Mesendoderm (in vitro differentiated cells): ENCODE data around the gene KLK14.

ENCODE experiments used
- DNase-seq: peaks from one replicate; pipeline ENCODE4 v3.0.0; 2013
- H2AK5ac ChIP-seq: 2 replicates; pipeline ENCODE4 v1.6.1; 2013; ENCODE audit warnings: low read length, inconsistent platforms
- H2BK120ac ChIP-seq: 2 replicates; pipeline ENCODE4 v1.6.1; 2013; ENCODE audit warnings: low read depth, mild to moderate bottlenecking, low read length, moderate library complexity, mixed read lengths
- H2BK15ac ChIP-seq: replicated peaks from 2 replicates; pipeline ENCODE4 v1.6.1; 2013; ENCODE audit warnings: low read depth, mild to moderate bottlenecking, moderate library complexity
- H2BK5ac ChIP-seq: 2 replicates; pipeline ENCODE4 v1.6.1; 2013; ENCODE audit warnings: low read length, inconsistent platforms
- H3K18ac ChIP-seq: 2 replicates; pipeline ENCODE4 v1.6.1; 2013; ENCODE audit warnings: mild to moderate bottlenecking, low read length, mixed read lengths
- H3K23ac ChIP-seq: one replicate; pipeline ENCODE4 v1.6.1; 2013; ENCODE audit warnings: low read length
- H3K27ac ChIP-seq: 2 replicates; pipeline ENCODE4 v1.5.1; 2013; ENCODE audit warnings: low read depth, mild to moderate bottlenecking, inconsistent platforms, low read length, moderate library complexity
- H3K27me3 ChIP-seq: 2 replicates; pipeline ENCODE4 v1.6.1; 2013; ENCODE audit warnings: low read length, control low read depth, mild to moderate bottlenecking, inconsistent platforms; ENCODE audit not compliant: insufficient read depth, poor library complexity
- H3K36me3 ChIP-seq: 2 replicates; pipeline ENCODE4 v1.6.1; 2013; ENCODE audit warnings: low read length, inconsistent platforms; ENCODE audit not compliant: control insufficient read depth, insufficient read depth
- H3K4ac ChIP-seq: one replicate; pipeline ENCODE4 v1.6.1; 2013; ENCODE audit warnings: low read depth, mild to moderate bottlenecking, low read length, moderate library complexity
- H3K4me1 ChIP-seq: 2 replicates; pipeline ENCODE4 v1.6.1; 2013; ENCODE audit warnings: low read depth, low read length, inconsistent platforms; ENCODE audit not compliant: control insufficient read depth
- H3K4me2 ChIP-seq: 2 replicates; pipeline ENCODE4 v1.6.1; 2013; ENCODE audit warnings: low read length
- H3K4me3 ChIP-seq: 2 replicates; pipeline ENCODE4 v1.5.1; 2013; ENCODE audit warnings: mild to moderate bottlenecking, low read length
- H3K56ac ChIP-seq: one replicate; pipeline ENCODE4 v1.6.1; 2013; ENCODE audit warnings: low read length
- H3K79me1 ChIP-seq: 2 replicates; pipeline ENCODE4 v1.6.1; 2013; ENCODE audit warnings: low read length, inconsistent platforms
- H3K79me2 ChIP-seq: 2 replicates; pipeline ENCODE4 v1.6.1; 2013; ENCODE audit warnings: mild to moderate bottlenecking, low read length; ENCODE audit not compliant: control insufficient read depth, insufficient read depth
- H3K9ac ChIP-seq: 2 replicates; pipeline ENCODE4 v1.6.1; 2013; ENCODE audit warnings: low read length, inconsistent platforms
- H4K5ac ChIP-seq: one replicate; pipeline ENCODE4 v1.6.1; 2013; ENCODE audit warnings: low read length
- H4K8ac ChIP-seq: one replicate; pipeline ENCODE4 v1.6.1; 2013; ENCODE audit warnings: low read depth, mild to moderate bottlenecking, control low read depth, low read length, moderate library complexity
- WGBS: extraction: QIAGEN DNeasy Blood & Tissue Kit; methylation state at CpG from one replicate; pipeline ENCODE4 v1.1.7; 2013; ENCODE audit warnings: low lambda C conversion rate, missing lambda C conversion rate; ENCODE audit not compliant: insufficient coverage; ENCODE audit errors: extremely low coverage; 5-methylcytosine and 5-hydroxymethylcytosine counted together

Gene KLK14

GRCh38 chr19:51100601-51101000 is 17.9 kb upstream of the KLK14 start:
- Histone ChIP-seq H3K79me1 (no peaks in the 10 kb centered on the region), H4K8ac (no peak overlapping the region), H3K9ac (no peak overlapping the region), H3K79me2 (no peaks in the 10 kb centered on the region), H2BK120ac (no peak overlapping the region), H4K5ac (no peak overlapping the region), H3K4me2 (no peak overlapping the region), H3K23ac (no peak overlapping the region), H3K36me3 (no peaks in the 10 kb centered on the region), H3K4me3 (no peak overlapping the region), H2BK5ac (no peak overlapping the region), H2BK15ac (no peak overlapping the region), H3K27ac (no peak overlapping the region), H3K4me1 (no peaks in the 10 kb centered on the region), H3K4ac (no peak overlapping the region), H3K18ac (no peak overlapping the region), H2AK5ac (no peak overlapping the region), H3K56ac (no peak overlapping the region), H3K27me3 (no peaks in the 10 kb centered on the region)
- DNase-seq: no peak
- no CpG with 5 or more reads among the region's 3 CpGs for WGBS

- Histone ChIP-seq H3K4me3 (no peak overlapping the region), H3K18ac (no peak overlapping the region), H3K79me2 (no peaks in the 10 kb centered on the region), H3K79me1 (no peaks in the 10 kb centered on the region), H3K27ac (no peak overlapping the region), H3K27me3 (no peaks in the 10 kb centered on the region), H3K4me2 (no peak overlapping the region), H3K9ac (no peak overlapping the region), H4K8ac (no peak overlapping the region), H3K56ac (no peak overlapping the region), H2AK5ac (no peak overlapping the region), H4K5ac (no peak overlapping the region), H3K4ac (no peak overlapping the region), H3K23ac (no peak overlapping the region), H2BK5ac (no peak overlapping the region), H3K4me1 (no peaks in the 10 kb centered on the region), H3K36me3 (no peaks in the 10 kb centered on the region), H2BK120ac (no peak overlapping the region), H2BK15ac (no peak overlapping the region)
- no peak for DNase-seq
- no CpG with 5 or more reads among the region's 22 CpGs for WGBS
Measured at GRCh38 chr19:51099047-51099382, 16.3 kb upstream of the KLK14 start.

GRCh38 chr19:51098365-51099046 is 15.8 kb upstream of the KLK14 start:
- Histone ChIP-seq H3K56ac (no peak overlapping the region), H3K4me1 (no peaks in the 10 kb centered on the region), H3K23ac (no peak overlapping the region), H2BK15ac (no peak overlapping the region), H2BK5ac (no peak overlapping the region), H2AK5ac (no peak overlapping the region), H3K9ac (no peak overlapping the region), H4K8ac (no peak overlapping the region), H3K4ac (no peak overlapping the region), H3K18ac (no peak overlapping the region), H3K79me1 (no peaks in the 10 kb centered on the region), H4K5ac (no peak overlapping the region), H3K27ac (no peak overlapping the region), H3K27me3 (no peaks in the 10 kb centered on the region), H3K79me2 (no peaks in the 10 kb centered on the region), H2BK120ac (no peak overlapping the region), H3K4me3 (no peak overlapping the region), H3K4me2 (no peak overlapping the region), H3K36me3 (no peaks in the 10 kb centered on the region)
- no peak for DNase-seq
- WGBS: no CpG with 5 or more reads among the region's 78 CpGs

- H3K27me3 ChIP-seq: no peaks in the 10 kb centered on the region
- no peak overlapping the region for H2AK5ac ChIP-seq
- H3K79me1 ChIP-seq: no peaks in the 10 kb centered on the region
- no peak overlapping the region for H3K4me2 ChIP-seq
- H3K18ac ChIP-seq: no peak overlapping the region
- no peak overlapping the region for H2BK120ac ChIP-seq
- no peak overlapping the region for H3K23ac ChIP-seq
- no peak overlapping the region for H4K5ac ChIP-seq
- H3K79me2 ChIP-seq: no peaks in the 10 kb centered on the region
- no peak overlapping the region for H3K56ac ChIP-seq
- no peak overlapping the region for H3K4me3 ChIP-seq
- no peak overlapping the region for H4K8ac ChIP-seq
- WGBS: no CpG with 5 or more reads among the region's 20 CpGs
- H3K9ac ChIP-seq: no peak overlapping the region
- H3K4ac ChIP-seq: no peak overlapping the region
- no peak for DNase-seq
- no peaks in the 10 kb centered on the region for H3K4me1 ChIP-seq
- no peak overlapping the region for H3K27ac ChIP-seq
- H2BK5ac ChIP-seq: no peak overlapping the region
- H2BK15ac ChIP-seq: no peak overlapping the region
- H3K36me3 ChIP-seq: no peaks in the 10 kb centered on the region
Measured at GRCh38 chr19:51097796-51098195, 15.1 kb upstream of the KLK14 start.

- no peaks in the 10 kb centered on the region for H3K79me2 ChIP-seq
- no peak overlapping the region for H3K23ac ChIP-seq
- H3K27me3 ChIP-seq: no peaks in the 10 kb centered on the region
- no peak overlapping the region for H3K4ac ChIP-seq
- H3K79me1 ChIP-seq: no peaks in the 10 kb centered on the region
- H3K4me3 ChIP-seq: no peak overlapping the region
- no peak overlapping the region for H4K8ac ChIP-seq
- no CpG with 5 or more reads among the region's 8 CpGs for WGBS
- H2AK5ac ChIP-seq: no peak overlapping the region
- H3K4me2 ChIP-seq: no peak overlapping the region
- H4K5ac ChIP-seq: no peak overlapping the region
- H3K36me3 ChIP-seq: no peaks in the 10 kb centered on the region
- no peaks in the 10 kb centered on the region for H3K4me1 ChIP-seq
- no peak overlapping the region for H3K18ac ChIP-seq
- H3K9ac ChIP-seq: no peak overlapping the region
- DNase-seq: peak; percentile 55
- no peak overlapping the region for H2BK120ac ChIP-seq
- no peak overlapping the region for H2BK5ac ChIP-seq
- no peak overlapping the region for H3K27ac ChIP-seq
- H2BK15ac ChIP-seq: no peak overlapping the region
- no peak overlapping the region for H3K56ac ChIP-seq
Measured at GRCh38 chr19:51097166-51097738, 14.6 kb upstream of the KLK14 start.
